ENCODE results near the gene CDHR5.
"Not testable (repeated sequence)": the region's sequence is repeated elsewhere in the genome, so short reads cannot be mapped to it uniquely, and the experiment has no call there.

CDHR5 gene

DNA sequence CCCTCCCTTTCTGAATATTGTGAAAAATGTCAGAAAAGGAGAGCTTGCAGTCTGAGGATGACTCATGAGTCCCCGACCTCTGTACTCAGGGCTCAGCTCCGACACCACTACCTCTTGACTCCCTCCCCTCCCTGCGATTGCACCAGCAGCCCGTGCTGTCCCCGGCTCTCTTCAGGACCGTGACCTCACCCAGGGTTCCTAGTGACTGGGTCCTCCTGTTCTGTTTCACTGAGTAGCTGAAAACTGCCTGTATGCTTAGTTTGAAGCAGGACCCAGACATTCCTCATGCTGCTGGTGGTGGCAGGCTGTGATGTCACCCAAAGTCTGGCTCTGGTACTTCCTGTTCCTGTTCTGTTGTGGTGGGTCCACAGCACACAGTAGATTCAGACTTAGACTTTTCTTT lies 36.8 kb downstream of the CDHR5 start:
- FAIRE-seq (peak; percentile 93), DNase-seq (ENCODE audit: low spot score) (peak; percentile 92)

DNA sequence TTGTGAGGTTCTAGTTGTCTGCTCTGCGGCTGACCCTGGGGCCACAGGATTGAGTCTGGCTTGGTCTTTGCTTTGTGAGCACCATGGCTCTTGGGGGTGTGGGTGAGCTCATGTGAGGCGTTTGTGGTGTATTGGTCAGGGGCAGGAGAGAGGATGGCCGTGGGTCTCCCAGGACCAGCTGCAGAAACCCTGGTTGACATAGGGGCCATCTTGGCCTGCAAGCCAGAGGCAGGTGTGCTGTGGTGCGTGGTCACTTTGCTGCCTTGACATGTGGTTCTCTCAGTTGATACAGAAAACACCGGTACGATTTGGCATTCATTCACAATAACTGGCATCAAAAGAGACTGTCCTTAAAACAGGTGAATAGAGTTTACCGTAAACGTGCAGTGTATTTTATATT lies 37.2 kb downstream of the CDHR5 start:
- DNase-seq (ENCODE audit: low spot score): no peak
- no peak for FAIRE-seq

DNA sequence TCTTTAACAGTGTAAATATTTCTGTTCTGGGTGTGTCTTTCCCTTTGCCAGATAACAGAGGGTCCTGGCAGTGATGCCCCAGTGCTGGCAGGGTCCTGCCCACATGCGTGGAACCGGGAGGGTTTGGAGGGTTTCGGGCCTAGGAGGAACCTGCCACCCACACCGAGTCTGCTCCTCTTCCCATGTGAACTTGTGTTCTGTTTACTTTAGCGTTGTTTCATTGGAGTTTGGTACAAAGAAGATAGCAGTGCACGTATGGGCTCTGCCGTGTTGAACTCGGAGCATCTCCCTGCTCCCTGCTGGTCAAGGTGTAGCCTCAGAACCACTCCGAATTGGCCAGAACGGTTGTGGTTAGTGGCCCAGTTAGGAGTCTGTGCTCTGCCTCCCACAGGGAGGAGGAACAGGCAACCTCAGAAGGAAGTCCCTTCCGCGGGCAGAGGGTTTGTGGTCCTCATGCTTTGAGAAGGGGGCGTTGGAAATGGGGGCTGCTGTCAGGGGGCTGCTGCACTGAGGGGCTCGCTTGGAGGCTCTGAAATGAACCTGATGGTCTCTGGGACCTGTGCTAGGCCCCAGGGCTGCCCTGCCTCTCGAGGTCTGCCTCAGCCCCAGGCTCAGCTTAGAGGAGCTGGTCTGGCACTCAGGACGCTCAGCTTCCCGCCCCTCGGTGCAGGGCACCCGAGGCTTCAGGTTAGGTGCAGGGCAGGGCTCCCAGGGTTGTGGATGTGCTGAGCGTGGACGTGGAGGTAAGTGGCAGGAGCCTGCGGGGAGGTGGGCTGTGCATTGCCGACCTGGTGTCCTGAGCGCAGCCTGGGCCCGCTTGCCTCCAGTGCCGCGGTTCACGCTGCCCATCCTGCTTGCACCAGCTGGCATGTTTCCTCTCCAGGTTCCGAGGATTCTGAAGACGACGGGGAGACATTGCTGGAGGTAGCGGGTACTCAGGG lies 38.1 kb downstream of the CDHR5 start:
- DNase-seq (ENCODE audit: low spot score): no peak
- no peak for FAIRE-seq

DNA sequence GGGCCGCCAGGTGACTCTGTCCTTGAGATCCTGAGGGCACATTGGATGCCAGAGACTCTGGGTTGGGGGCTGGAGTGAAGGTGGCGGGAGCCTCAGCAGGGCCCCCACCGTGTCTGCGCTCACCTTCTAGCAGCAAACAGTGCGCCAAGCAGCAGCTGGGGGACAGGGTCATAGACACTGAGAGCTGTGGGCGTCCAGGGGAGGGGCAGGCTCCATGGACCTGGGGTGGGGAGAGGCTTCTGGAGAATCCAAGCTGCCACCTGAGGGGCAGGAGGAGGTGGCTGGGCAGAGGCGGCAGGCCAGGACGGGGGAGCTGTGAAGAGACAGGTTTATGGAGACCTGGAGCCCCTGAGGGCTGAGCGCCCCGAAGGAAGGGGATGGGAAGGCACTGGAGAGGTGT lies 40.5 kb downstream of the CDHR5 start:
- FAIRE-seq (no peak), DNase-seq (ENCODE audit: low spot score) (no peak)

DNA sequence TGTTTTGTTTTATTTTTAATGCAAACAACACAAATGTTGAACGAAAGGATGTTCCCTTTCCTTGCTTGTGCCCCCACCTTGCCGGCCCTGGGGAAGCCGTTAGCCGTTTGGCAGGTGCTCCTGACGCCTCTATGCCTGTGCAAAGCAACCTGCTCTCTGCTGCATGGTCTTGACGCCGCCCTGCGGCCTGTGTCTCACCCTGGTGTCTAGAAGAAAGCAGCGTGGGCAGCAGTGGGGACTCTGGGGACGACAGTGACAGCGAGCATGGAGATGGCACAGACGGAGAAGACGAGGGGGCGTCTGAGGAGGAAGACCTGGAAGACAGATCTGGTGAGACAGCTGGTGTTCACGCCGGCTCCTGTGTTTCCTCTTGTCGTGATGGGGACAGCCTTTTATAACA lies 43.0 kb downstream of the CDHR5 start:
- no peak for DNase-seq (ENCODE audit: low spot score)
- FAIRE-seq: no peak

DNA sequence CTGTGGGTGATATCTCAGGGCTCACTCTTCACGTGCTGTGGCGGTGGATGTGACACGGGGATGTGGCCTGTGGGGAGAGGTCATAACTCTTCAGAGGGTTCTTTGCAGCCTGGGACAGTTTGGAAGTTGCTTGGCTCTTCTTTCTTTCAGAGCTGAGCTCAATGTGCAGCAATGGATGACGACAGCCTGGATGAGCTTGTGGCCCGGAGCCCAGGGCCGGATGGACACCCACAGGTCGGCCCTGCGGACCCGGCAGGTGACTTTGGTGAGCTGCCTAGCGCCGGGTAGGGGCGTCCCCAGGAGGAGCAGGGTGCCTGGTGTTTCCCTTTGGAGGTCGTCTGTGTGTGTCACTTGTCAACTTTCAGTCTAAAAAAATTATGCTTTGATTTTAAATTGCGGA lies 43.4 kb downstream of the CDHR5 start:
- FAIRE-seq (no peak), DNase-seq (ENCODE audit: low spot score) (no peak)

DNA sequence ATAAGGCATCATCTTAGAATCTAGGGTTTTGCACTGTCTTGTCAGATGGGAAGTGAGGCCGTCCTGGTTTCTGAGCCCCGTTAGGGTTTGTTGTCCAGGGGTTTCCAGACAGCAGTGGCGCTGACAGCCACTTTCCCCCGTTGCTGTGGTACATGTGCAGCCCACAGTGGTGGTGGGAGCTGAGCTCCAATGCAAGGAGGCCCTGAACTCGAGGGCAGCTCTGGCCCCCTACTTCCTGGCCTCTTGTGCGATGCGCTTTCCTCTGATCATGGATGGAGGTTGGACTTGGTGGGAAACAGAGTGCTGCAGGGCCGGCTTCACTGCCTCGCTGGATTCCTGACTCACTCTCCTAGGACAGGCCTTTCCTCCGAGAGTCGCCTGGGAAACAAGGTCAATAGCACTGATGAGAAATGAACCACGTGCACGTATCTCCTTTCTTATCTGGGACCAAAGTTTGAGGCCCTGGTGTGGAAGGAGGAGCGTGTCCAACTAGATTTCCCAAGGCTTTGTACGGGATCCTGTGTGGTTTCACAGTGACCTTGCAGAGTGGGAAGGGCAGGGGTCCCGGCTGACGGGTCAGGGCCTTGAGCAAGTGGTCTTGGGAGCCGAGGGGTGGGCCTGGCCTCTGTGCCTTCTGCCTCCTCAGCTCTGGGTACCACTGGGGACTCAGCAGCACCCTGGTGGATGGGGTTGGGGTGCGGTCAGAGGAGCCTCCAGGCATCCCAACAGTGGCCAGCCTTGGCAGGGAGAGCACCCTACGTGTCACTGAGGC lies 44.7 kb downstream of the CDHR5 start:
- DNase-seq (ENCODE audit: low spot score): peak; percentile 20
- FAIRE-seq: no peak

DNA sequence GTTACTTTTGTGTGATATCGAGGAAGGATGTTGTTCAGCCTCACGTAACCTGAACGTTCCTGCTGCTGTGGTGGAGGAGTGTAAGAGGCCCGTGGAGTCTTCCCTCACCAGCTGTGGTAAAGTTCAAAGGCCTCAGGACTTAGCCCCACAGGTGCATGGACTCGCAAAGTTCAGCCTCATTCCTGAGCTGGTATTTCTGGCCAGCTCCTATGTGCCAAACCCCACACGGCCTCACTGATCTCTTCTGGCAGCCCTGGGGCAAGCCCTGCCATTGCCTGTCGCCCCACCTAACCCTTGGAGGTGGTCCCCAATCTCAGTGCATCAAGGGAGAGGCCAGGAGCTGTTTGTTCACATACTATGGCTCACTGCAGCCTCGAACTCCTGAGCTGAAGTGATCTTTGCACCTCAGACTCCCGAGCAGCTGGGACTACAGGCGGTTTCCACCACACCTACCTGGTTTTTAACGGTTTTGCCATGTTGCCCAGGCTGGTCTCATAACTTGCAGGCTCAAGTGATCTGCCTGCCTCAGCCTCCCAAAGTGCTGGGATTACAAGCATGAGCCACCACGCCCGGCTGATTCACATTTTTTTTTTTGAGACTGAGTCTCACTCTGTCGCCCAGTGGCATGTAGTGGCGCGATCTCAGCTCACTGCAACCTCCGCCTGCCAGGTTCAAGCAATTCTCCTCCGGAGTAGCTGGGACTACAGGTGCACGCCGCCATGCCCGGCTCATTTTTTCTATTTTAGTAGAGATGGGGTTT lies 46.3 kb downstream of the CDHR5 start:
- DNase-seq (ENCODE audit: low spot score) (no peak), FAIRE-seq (no peak)

DNA sequence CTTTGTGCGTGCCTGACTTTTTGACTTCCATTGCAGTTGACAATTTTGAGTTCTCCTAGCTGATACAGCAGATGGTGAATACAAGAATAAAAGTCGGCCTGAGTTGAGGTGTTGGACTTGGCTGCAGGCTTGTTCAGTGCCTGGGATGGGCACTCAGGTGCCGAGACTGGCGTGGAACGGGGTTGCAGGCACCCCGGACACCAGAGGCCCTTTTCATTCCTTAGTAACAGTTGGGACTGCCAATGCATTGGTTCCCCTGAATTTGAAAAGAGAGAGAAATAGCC lies 47.2 kb downstream of the CDHR5 start:
- no peak for FAIRE-seq

DNA sequence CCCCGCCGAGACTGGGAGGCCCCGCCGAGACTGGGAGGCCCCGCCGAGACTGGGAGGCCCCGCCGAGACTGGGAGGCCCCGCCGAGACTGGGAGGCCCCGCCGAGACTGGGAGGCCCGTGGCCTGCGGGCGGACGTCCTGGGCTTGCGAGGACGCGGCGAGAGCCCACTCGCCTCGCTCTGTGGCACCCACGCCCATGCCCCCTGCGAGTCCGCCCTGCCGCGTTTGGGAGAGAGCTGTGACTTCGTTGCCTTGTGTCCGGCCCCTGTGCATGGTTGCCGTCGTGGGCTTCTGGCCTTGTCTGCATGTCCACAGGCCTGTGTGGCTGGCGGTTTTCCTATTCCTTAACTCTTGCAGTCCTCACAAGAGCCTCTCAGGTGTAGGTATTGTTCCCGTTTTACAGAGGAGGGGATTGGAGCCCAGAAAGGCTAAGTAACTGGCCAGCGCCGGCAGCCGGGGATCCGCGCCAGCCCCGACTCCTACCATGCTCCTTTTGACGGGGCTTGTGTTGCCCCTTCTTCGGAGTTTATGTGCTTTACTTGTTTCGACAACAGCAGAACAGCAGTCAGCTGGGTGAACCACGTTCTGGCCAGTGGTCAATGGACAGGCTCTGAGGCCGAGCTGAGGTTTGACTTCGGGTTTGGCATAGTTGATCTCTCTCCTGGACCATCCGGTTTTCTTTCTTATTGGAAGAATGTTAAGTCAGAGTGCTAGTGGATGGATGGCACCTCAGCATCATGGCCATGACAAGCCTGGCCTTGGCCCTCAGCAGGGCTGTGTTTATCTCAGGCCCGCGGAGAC lies 47.7 kb downstream of the CDHR5 start:
- FAIRE-seq: no peak
- DNase-seq (ENCODE audit: low spot score): no peak

More for the DNA sequence above, 47.2 kb downstream of the CDHR5 start:
- DNase-seq (ENCODE audit: low spot score): no peak

DNA sequence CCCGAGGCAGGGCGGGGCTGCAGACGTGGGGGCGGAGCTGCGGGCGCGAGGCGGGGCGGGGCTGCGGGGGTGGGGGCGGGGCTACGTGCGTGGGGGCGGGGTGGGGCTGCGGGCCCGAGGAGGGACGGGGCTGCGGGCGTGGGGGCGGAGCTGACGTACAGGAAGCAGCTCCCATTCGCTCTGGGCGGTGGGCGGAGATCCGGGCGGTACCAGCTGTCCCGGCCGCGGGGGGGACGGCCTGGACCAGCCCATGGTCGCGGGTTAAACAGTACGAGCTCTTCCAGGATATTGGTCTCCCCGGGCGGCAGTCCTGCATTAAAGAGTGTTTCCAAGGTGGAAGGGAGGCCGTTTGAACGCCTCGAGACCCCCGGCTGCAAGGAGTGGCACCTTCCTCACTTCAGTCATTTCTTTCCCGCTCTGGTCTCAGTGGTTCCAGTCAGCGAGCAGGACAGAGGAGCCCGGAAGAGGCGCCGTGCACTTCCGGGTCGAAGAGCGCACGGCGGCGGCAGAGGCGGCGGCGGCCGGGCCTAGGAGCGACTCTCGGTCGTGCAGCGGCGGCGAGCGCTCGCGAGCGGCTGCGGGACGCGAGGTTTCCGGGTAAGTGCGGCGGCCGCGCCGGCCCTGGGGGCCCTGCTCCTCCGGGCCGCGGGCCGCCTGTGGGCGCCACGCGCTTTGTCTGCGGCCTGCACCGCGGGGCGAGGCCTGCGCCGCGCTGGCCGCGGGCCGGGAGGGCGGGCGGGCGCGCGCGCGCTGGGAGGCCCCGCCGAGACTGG lies 48.6 kb downstream of the CDHR5 start, which contains the start of gene PHRF1:
TSS of gene PHRF1 (plus strand) at position 475 of the 773 bp plus-strand sequence. CDS start 5,043 bp downstream, outside the sequence.
- FAIRE-seq: no peak
- DNase-seq (ENCODE audit: low spot score): peak; percentile 83

DNA sequence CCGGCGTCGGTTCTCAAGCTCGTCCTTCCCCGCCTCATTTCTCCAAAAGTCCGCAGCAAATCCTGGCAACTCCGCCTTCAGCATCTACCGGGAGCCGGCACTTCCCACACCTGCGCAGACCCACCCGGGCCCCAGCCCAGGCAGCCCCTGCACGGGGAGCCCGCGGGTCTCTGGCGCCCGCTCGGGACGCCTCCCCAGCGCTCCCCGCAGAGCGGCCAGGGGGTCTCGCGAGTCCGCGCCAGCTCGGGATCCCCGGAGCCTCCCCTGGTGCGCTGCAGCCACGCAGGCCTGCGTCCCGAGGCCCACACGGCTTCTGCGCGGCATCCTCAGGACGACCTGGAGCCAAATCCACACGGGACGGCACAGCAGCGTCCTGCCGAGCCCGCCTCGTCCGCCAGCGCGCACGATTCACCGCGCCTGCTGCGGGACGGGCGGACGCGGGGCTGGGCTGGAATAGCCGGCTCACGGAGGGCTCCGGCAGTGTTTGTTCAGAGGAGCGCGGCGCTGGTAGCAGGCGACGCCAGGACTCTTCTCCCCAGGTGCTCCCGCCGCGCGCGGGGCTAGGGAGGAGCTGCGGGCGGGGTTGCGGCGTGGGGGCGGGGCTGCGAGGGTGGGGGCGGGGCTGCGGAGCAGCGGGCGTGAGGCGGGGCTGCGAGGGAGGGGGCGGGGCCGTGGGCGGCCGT lies 49.3 kb downstream of the CDHR5 start:
- DNase-seq (ENCODE audit: low spot score): no peak
- FAIRE-seq: no peak

DNA sequence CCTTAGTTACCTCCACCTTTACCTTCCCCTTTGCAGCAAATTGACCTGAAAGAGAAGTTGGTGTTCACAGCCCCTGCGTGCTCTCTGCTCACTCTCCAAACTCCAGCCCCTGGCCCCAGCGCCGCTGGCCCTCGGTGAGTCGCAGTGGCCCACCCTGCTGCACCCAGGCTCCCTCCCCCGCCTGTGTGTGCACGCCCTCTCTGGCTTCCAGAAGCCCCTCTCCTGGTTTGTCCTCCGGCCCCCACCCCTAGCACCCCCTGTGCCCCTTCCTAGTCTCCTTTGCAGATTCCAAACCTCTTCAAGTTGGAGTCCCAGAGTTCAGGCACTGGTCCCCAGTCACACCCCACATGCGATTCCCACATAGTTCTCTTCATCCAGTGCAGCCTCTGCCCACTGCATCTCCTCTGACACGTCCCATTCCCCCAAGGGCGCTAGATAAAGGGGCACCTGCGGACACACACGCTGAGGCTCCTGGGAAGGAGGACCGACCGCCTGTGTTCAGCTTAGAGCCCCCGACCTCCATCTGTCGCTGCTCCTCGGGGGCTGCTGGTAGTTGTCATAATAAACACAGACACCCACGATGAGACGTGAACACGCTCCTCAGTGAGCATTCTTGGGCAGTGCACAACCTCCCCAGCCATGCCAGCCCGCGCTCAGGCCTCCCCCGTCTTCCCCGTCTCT lies 50.0 kb downstream of the CDHR5 start:
- DNase-seq (ENCODE audit: low spot score) (no peak), FAIRE-seq (no peak)

DNA sequence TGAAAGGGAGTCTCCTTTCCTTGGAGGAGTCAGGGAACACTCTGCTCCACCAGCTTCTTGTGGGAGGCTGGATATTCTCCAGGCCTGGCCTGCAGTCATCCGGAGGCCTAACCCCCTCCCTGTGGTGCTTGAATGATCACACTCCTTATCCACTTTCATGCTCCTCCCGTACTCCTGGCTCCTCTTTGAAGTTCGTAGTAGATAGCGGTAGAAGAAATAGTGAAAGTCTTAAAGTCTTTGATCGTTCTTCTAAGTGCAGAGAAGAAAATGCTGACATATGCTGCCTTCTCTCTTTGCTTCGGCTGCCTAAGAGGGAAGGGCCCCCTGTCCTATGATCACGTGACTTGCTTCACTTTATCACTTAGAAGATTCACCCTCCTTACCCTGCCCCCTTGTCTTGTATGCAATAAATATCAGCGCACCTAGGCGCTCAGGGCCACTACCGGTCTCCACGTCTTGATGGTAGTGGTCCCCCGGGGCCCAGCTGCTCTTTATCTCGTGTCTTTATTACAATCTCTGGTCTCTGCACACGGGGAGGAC lies 50.7 kb downstream of the CDHR5 start:
- DNase-seq (ENCODE audit: low spot score): not testable (repeated sequence)
- FAIRE-seq: peak; percentile 91

DNA sequence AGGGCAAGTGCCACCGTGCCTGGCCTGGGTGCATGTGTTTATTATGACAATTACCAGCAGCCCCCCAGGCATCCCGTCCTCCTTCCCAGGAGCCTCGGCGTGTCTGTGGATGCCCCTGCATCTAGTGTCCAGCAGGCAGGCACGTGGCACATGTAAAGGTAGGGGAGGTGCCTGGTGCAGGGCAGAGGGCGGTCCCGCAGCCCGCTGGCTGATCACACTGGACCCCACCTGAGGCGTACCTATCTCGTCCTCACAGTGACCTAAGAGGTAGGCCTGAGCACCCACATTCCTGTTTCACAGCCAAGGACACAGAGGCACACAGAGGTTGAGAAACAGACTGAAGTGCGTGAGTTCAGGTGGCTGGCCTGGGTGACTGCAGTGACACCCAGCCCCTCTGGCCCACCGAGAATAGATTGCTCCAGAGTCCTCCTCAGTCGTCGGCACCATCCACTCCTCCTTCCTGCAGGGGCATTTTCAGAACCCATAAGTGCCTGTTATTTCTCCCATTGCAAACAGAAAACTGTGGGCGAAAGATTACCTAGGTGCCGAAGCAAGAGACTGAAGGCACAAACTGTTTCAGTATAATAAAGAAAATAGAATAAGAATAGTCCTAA lies 51.5 kb downstream of the CDHR5 start:
- no peak for FAIRE-seq
- no peak for DNase-seq (ENCODE audit: low spot score)

DNA sequence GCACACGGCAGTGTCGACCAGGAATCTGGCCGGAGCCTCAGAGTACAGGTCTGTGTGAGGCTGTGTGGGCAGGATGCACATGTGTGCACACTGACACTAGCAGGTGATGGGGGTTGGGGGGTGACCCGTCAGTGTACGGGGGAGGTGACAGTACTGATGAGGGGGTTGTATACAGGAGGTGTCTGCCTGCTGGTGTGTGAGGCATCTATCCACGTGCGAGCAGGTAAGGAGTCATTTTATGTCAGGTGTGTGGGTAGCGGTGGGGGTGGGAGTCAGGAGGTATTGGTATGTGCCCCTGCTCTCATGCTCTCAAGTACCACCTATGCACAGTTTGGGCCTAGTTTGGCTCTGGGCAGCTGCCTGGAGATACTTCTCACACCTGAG lies 53.0 kb downstream of the CDHR5 start:
- no peak for DNase-seq (ENCODE audit: low spot score)
- FAIRE-seq: no peak

DNA sequence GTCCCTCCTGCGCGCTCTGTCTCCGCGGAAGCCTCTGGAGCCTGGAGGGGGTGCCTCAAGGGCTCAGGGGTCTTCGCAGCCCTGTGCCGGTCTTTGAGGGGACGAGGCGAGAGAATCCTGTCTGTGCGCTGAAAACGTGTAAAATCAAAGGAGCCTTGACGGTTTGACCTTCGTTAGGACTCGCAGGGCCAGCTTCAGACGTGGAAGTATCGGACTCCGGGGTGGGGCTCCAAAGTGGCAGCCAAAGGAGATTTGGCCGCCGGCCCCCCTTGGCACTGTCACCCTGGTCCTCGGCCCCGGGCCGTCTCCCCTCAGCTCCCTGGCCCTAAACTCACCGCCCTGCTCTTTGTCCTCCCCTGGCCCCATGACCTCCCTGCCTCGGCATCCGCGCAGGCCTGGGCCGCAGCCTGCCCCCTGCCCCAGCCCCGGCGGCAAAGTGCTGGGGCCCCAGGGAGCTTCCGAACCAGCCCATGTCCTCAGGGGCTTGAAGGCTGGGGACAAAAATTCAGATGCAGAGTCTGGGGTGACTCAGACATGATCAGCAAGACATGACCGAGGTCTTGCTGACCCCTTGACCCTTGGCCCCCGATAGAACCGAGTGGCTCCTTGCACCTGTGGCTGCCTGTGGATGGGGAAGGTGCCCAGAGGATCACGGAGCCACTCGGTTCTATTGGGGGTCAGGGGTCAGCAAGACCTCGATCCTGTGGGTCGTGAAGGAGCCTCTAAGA lies 55.4 kb downstream of the CDHR5 start:
- FAIRE-seq (no peak), DNase-seq (ENCODE audit: low spot score) (no peak)

Measured in RCC 7860 (cell line).